Common myeloid progenitor, CD34-positive (primary cell): ENCODE measurements around the gene SPG7.

Source experiments
- CTCF ChIA-PET: fragments of 350-600 bp; sonication (Branson Sonifier 250); formaldehyde crosslinking; loops from one replicate; lab custom pipeline; 2021; ENCODE audit warnings: antibody characterized with exemption; lab: Charles Lee
- POLR2A ChIA-PET: fragments of 350-600 bp; sonication (Branson Sonifier 250); formaldehyde crosslinking; loops from one replicate; lab custom pipeline; 2021; ENCODE audit warnings: antibody characterized with exemption; lab: Charles Lee
- DNase-seq, 3 donors: peaks; one replicate each; pipeline versions ENCODE4 v3.0.0 to v3.0.0-alpha.2; 2013
- H3K27ac ChIP-seq, 2 experiments: 1 replicate in 1 of 2; 2 replicates in 1 of 2; pipeline ENCODE4 v1.7.0; 2013; ENCODE audit warnings: inconsistent platforms in 2 of 2, low read length in 2 of 2, mild to moderate bottlenecking in 2 of 2, low read depth in 1 of 2, moderate library complexity in 1 of 2; ENCODE audit not compliant: severe bottlenecking in 2 of 2, insufficient read depth in 1 of 2, poor library complexity in 1 of 2
- H3K27me3 ChIP-seq, 5 experiments: replicated peaks in 2 of 5; 1 replicate in 3 of 5; 2 replicates in 2 of 5; pipeline versions ENCODE4 v1.6.1 to v1.7.0; 2013; ENCODE audit warnings: low read length in 4 of 5, mild to moderate bottlenecking in 2 of 5, moderate library complexity in 2 of 5, inconsistent platforms in 1 of 5; ENCODE audit not compliant: insufficient read depth in 5 of 5, control insufficient read depth in 4 of 5
- H3K36me3 ChIP-seq, 4 experiments: 1 replicate in 2 of 4; 2 replicates in 2 of 4; pipeline versions ENCODE4 v1.6.1 to v1.7.0; 2013; ENCODE audit warnings: low read length in 3 of 4, control low read depth in 1 of 4, mild to moderate bottlenecking in 1 of 4; ENCODE audit not compliant: control insufficient read depth in 4 of 4, insufficient read depth in 4 of 4
- H3K4me1 ChIP-seq, 4 experiments: 1 replicate in 3 of 4; 2 replicates in 1 of 4; pipeline versions ENCODE4 v1.6.1 to v1.7.1; 2013; ENCODE audit warnings: low read length in 3 of 4, mild to moderate bottlenecking in 3 of 4, control low read depth in 1 of 4, inconsistent platforms in 1 of 4, moderate library complexity in 1 of 4; ENCODE audit not compliant: control insufficient read depth in 4 of 4, insufficient read depth in 4 of 4; ENCODE audit errors: control extremely low read depth in 1 of 4
- H3K4me3 ChIP-seq, 7 experiments: 1 replicate in 4 of 7; 2 replicates in 3 of 7; pipeline versions ENCODE4 v1.5.1 to v1.7.0; 2013; ENCODE audit warnings: mild to moderate bottlenecking in 7 of 7, low read length in 6 of 7, moderate library complexity in 6 of 7, inconsistent platforms in 2 of 7, low read depth in 2 of 7, control low read depth in 1 of 7; ENCODE audit not compliant: insufficient read depth in 4 of 7, control insufficient read depth in 1 of 7; ENCODE audit errors: extremely low read depth in 1 of 7
- H3K9me3 ChIP-seq, 5 experiments: 1 replicate in 4 of 5; 2 replicates in 1 of 5; pipeline versions ENCODE4 v1.6.1 to v1.7.1; 2013; ENCODE audit warnings: low read length in 4 of 5, mild to moderate bottlenecking in 2 of 5, inconsistent platforms in 1 of 5, low read depth in 1 of 5, moderate library complexity in 1 of 5; ENCODE audit not compliant: control insufficient read depth in 4 of 5, insufficient read depth in 2 of 5; ENCODE audit errors: control extremely low read depth in 1 of 5
- WGBS: methylation state at CpG from one replicate; pipeline ENCODE4 v1.1.5; 2013; ENCODE audit not compliant: insufficient coverage; 5-methylcytosine and 5-hydroxymethylcytosine counted together

SPG7 gene

GRCh38 chr16:89595330-89596060 lies 87.3 kb downstream of the SPG7 start:
- ChIA-PET CTCF (interaction anchor here (1.0 kb wide), 1 partner anchor 62 kb away, joined by 3 read pairs; the partner anchor contains the start of genes CHMP1A and SPATA33), POLR2A (interaction anchor here (1.3 kb wide), 1 partner anchor 62 kb away, joined by 3 read pairs; the partner anchor contains the start of gene CHMP1A)
- H3K27ac ChIP-seq: no peak overlapping the region
- no peaks in the 10 kb centered on the region for H3K36me3 ChIP-seq
- no peaks in the 10 kb centered on the region for H3K27me3 ChIP-seq
- no peaks in the 10 kb centered on the region for H3K9me3 ChIP-seq
- H3K4me1 ChIP-seq: no peaks in the 10 kb centered on the region
- H3K4me3 ChIP-seq: no peak overlapping the region
- WGBS: 99% methylated on average over 46 of the region's 47 CpGs
- no peak for DNase-seq

GRCh38 chr16:89596061-89596689 lies 88.0 kb downstream of the SPG7 start:
- ChIA-PET CTCF (interaction anchor here (1.0 kb wide), 1 partner anchor 61 kb away, joined by 3 read pairs; the partner anchor contains the start of genes CHMP1A and SPATA33), POLR2A (interaction anchor here (1.3 kb wide), 1 partner anchor 61 kb away, joined by 3 read pairs; the partner anchor contains the start of gene CHMP1A)
- Histone ChIP-seq H3K36me3 (no peaks in the 10 kb centered on the region), H3K27ac (no peak overlapping the region), H3K4me1 (no peaks in the 10 kb centered on the region), H3K9me3 (no peaks in the 10 kb centered on the region), H3K27me3 (no peaks in the 10 kb centered on the region), H3K4me3 (no peak overlapping the region)
- no peak for DNase-seq
- WGBS: 95% methylated on average over 25 of the region's 25 CpGs

GRCh38 chr16:89596957-89597649 lies 88.9 kb downstream of the SPG7 start:
- Histone ChIP-seq H3K36me3 (no peaks in the 10 kb centered on the region), H3K4me1 (peaks cover 0 to 3% (median under 1%) of the 10 kb centered on the region in 4 experiments), H3K27ac (no peak overlapping the region), H3K4me3 (no peak overlapping the region), H3K27me3 (no peaks in the 10 kb centered on the region), H3K9me3 (no peaks in the 10 kb centered on the region)
- ChIA-PET POLR2A (interaction anchor here (1.3 kb wide), 1 partner anchor 60 kb away, joined by 3 read pairs; the partner anchor contains the start of gene CHMP1A), CTCF (no interaction called here)
- no peak for DNase-seq
- 95% methylated on average over 16 of the region's 19 CpGs for WGBS

GRCh38 chr16:89598199-89598598 lies 90.0 kb downstream of the SPG7 start:
- Histone ChIP-seq H3K4me3 (no peak overlapping the region), H3K27me3 (no peaks in the 10 kb centered on the region), H3K27ac (no peak overlapping the region), H3K36me3 (no peaks in the 10 kb centered on the region), H3K4me1 (peaks cover 0 to 14% (median 10%) of the 10 kb centered on the region in 4 experiments), H3K9me3 (no peaks in the 10 kb centered on the region)
- ChIA-PET POLR2A (no interaction called here), CTCF (no interaction called here)
- DNase-seq: peak in 1 of 3 donors; percentile 51
- 75% methylated on average over 2 of the region's 14 CpGs for WGBS

- POLR2A ChIA-PET: no interaction called here
- DNase-seq: peak in 2 of 3 donors; percentile 30 to 33
- CTCF ChIA-PET: interaction anchor here (0.8 to 1.9 kb wide), 2 partner anchors 9 to 34 kb away, joined by 3 to 7 read pairs; no protein-coding TSS in a partner anchor
- H3K36me3 ChIP-seq: no peaks in the 10 kb centered on the region
- H3K27ac ChIP-seq: no peak overlapping the region
- H3K4me1 ChIP-seq: peaks cover 0 to 15% (median 10%) of the 10 kb centered on the region in 4 experiments
- WGBS: 51% methylated on average over 7 of the region's 8 CpGs
- no peak overlapping the region for H3K4me3 ChIP-seq
- H3K27me3 ChIP-seq: no peaks in the 10 kb centered on the region
- no peaks in the 10 kb centered on the region for H3K9me3 ChIP-seq
These were observed 91.3 kb downstream of the SPG7 start for GRCh38 chr16:89599451-89599858.

- Histone ChIP-seq H3K4me1 (peaks cover 0 to 15% (median 10%) of the 10 kb centered on the region in 4 experiments), H3K36me3 (no peaks in the 10 kb centered on the region), H3K4me3 (no peak overlapping the region), H3K27ac (no peak overlapping the region), H3K27me3 (no peaks in the 10 kb centered on the region), H3K9me3 (no peaks in the 10 kb centered on the region)
- DNase-seq: no peak
- ChIA-PET CTCF (interaction anchor here (0.8 to 1.9 kb wide), 3 partner anchors 9 to 33 kb away, joined by 3 to 7 read pairs (median 3); no protein-coding TSS in a partner anchor), POLR2A (no interaction called here)
- 98% methylated on average over 10 of the region's 10 CpGs for WGBS
These were observed 91.7 kb downstream of the SPG7 start for GRCh38 chr16:89599902-89600301.
